Esophagus muscularis mucosa (tissue), 4 donors: ENCODE results near the gene RBM15. TPM values are rescaled to one million over a fixed set of nuclear protein-coding genes. Genes with fewer than 3 reads are reported as not detected.

Source experiments
- DNase-seq: peaks from one replicate; pipeline ENCODE4 v3.0.0-alpha.2; 2017; ENCODE audit errors: extremely low spot score
- H3K27ac ChIP-seq, 4 donors: fragments of 200-600 bp; sonication (generic); replicated peaks in 1 of 4; 1 replicate in 3 of 4; 2 replicates in 1 of 4; pipeline ENCODE4 v1.5.1; 2016 to 2019; ENCODE audit warnings: mild to moderate bottlenecking in 1 of 4
- H3K27me3 ChIP-seq, 4 donors: fragments of 200-600 bp; sonication (generic); one replicate each; pipeline versions ENCODE4 v1.5.1 to v1.6.0; 2016 to 2019
- H3K36me3 ChIP-seq, 4 donors: fragments of 200-600 bp; sonication (generic); one replicate each; pipeline ENCODE4 v1.5.1; 2016 to 2019
- H3K4me1 ChIP-seq, 4 donors: fragments of 200-600 bp; sonication (generic); one replicate each; pipeline ENCODE4 v1.5.1; 2016 to 2019
- H3K4me3 ChIP-seq, 4 donors: fragments of 200-600 bp; sonication (generic); 1 replicate in 2 of 4; 2 replicates in 2 of 4; pipeline ENCODE4 v1.5.1; 2016 to 2019; ENCODE audit warnings: mild to moderate bottlenecking in 4 of 4, moderate library complexity in 1 of 4
- H3K9me3 ChIP-seq, 4 donors: fragments of 200-600 bp; sonication (generic); 1 replicate in 3 of 4; 2 replicates in 1 of 4; pipeline ENCODE4 v1.5.1; 2016 to 2019
- CTCF ChIP-seq, 3 experiments: fragments of 200-600 bp in 2 of 3; fragments of 450-650 bp in 1 of 3; sonication (generic) in 2 of 3; IDR thresholded peaks; one replicate each; pipeline ENCODE4 v1.5.1; 2017 to 2019; ENCODE audit warnings: antibody characterized with exemption in 3 of 3, mild to moderate bottlenecking in 2 of 3, moderate library complexity in 1 of 3
- EP300 ChIP-seq: sonication (generic); formaldehyde crosslinking; IDR thresholded peaks from one replicate; pipeline ENCODE4 v1.6.1; 2017; ENCODE audit warnings: antibody characterized with exemption
- POLR2A ChIP-seq: fragments of 450-650 bp; IDR thresholded peaks from one replicate; pipeline ENCODE4 v1.6.1; 2017; ENCODE audit warnings: antibody characterized with exemption, moderate library complexity, mild to moderate bottlenecking, low read depth
- POLR2AphosphoS5 ChIP-seq, 2 donors: sonication (generic); formaldehyde crosslinking; IDR thresholded peaks; one replicate each; pipeline ENCODE4 v1.6.1; 2017; ENCODE audit warnings: antibody characterized with exemption in 2 of 2
- WGBS: methylation state at CpG from one replicate; pipeline ENCODE4 v1.1.5; 2018; 5-methylcytosine and 5-hydroxymethylcytosine counted together
- intact Hi-C: fragments of 100-400 bp; cut with DNase I; formaldehyde crosslinking; loops from one replicate; pipeline ENCODE4 v1.15.1; 2023
- total RNA-seq, 4 donors: library from RNA; depleted of rRNA; stranded (reverse); fragments of >200 nt; gene quantifications; one replicate each; pipeline versions ENCODE4 v1.1.0 to v1.2.1, GENCODE V29; 2016

Gene RBM15
- total RNA-seq, 4 donors from 2014 or later = 20.6 to 26.6 (median 24.2) TPM

GRCh38 chr1:110294308-110294707 lies 44.9 kb upstream of the RBM15 start:
- H3K27ac ChIP-seq = no peak overlapping the region
- DNase-seq = no peak
- intact Hi-C loops = no loop called here

GRCh38 chr1:110298991-110299390 lies 40.2 kb upstream of the RBM15 start:
- Histone ChIP-seq H3K9me3 (no peaks in the 10 kb centered on the region), H3K36me3 (no peaks in the 10 kb centered on the region), H3K27ac (no peak overlapping the region), H3K27me3 (peaks cover 0 to 28% (median 0%) of the 10 kb centered on the region in 4 donors), H3K4me1 (no peaks in the 10 kb centered on the region), H3K4me3 (no peak overlapping the region)
- intact Hi-C loops = no loop called here
- 88% methylated on average over 4 of the region's 4 CpGs for WGBS
- no peak for TF ChIP-seq POLR2A
- TF ChIP-seq EP300 = no peak
- no peak for TF ChIP-seq CTCF (IDR thresholded peaks at IDR 0.05)
- TF ChIP-seq POLR2AphosphoS5 (IDR thresholded peaks at IDR 0.05) = no peak
- DNase-seq = no peak

More at GRCh38 chr1:110294308-110294707, 44.9 kb upstream of the RBM15 start:
- Histone ChIP-seq H3K36me3 (no peaks in the 10 kb centered on the region), H3K9me3 (no peaks in the 10 kb centered on the region), H3K4me1 (peaks cover 0 to 5% (median 2%) of the 10 kb centered on the region in 4 donors), H3K4me3 (no peak overlapping the region), H3K27me3 (peaks cover 0 to 10% (median 0%) of the 10 kb centered on the region in 4 donors)
- WGBS = 92% methylated on average over 9 of the region's 9 CpGs
- TF ChIP-seq POLR2AphosphoS5 (IDR thresholded peaks at IDR 0.05) (no peak), CTCF (IDR thresholded peaks at IDR 0.05) (no peak), EP300 (no peak), POLR2A (no peak)

GRCh38 chr1:110300412-110301085 lies 38.6 kb upstream of the RBM15 start:
- no peaks in the 10 kb centered on the region for H3K36me3 ChIP-seq
- TF ChIP-seq POLR2A (no peak), CTCF (IDR thresholded peaks at IDR 0.05) (no peak), EP300 (no peak), POLR2AphosphoS5 (IDR thresholded peaks at IDR 0.05) (no peak)
- no peak overlapping the region for H3K27ac ChIP-seq
- H3K27me3 ChIP-seq = peaks cover 0 to 28% (median 0%) of the 10 kb centered on the region in 4 donors
- H3K4me3 ChIP-seq = no peak overlapping the region
- 96% methylated on average over 1 of the region's 1 CpG for WGBS
- intact Hi-C loops = loop anchor here (5.0 kb wide), 1 partner anchor 157 kb away; no protein-coding TSS in a partner anchor
- DNase-seq = no peak
- no peaks in the 10 kb centered on the region for H3K9me3 ChIP-seq
- H3K4me1 ChIP-seq = no peaks in the 10 kb centered on the region

- no peaks in the 10 kb centered on the region for H3K4me1 ChIP-seq
- TF ChIP-seq POLR2A = no peak
- TF ChIP-seq EP300 = no peak
- TF ChIP-seq POLR2AphosphoS5 (IDR thresholded peaks at IDR 0.05) = no peak
- no peak for TF ChIP-seq CTCF (IDR thresholded peaks at IDR 0.05)
- DNase-seq = no peak
- no peak overlapping the region for H3K27ac ChIP-seq
- H3K27me3 ChIP-seq = peaks cover 0 to 27% (median 0%) of the 10 kb centered on the region in 4 donors
- H3K4me3 ChIP-seq = no peak overlapping the region
- intact Hi-C loops = loop anchor here (5.0 kb wide), 1 partner anchor 154 kb away; no protein-coding TSS in a partner anchor
- no peaks in the 10 kb centered on the region for H3K36me3 ChIP-seq
- H3K9me3 ChIP-seq = no peaks in the 10 kb centered on the region
- WGBS = 90% methylated on average over 3 of the region's 3 CpGs
These were observed 36.3 kb upstream of the RBM15 start for GRCh38 chr1:110302836-110303235.
